Mesothelial cell of epicardium (in vitro differentiated cells): ENCODE measurements around the gene WDR26. TPM values are rescaled to one million over a fixed set of nuclear protein-coding genes. Genes with fewer than 3 reads are reported as not detected.
A peak's percentile ranks its signal among the peaks of the same experiment; 100 is the strongest.

Experiments
- DNase-seq, 2 experiments: peaks; one replicate each; pipeline ENCODE4 v3.0.0; 2021; ENCODE audit warnings: low spot score in 2 of 2; ENCODE audit not compliant: unreplicated experiment in 2 of 2
- H3K27ac Mint-ChIP-seq: 2 replicates; pipeline ENCODE4 v1.8.0; 2021; ENCODE audit warnings: mixed read lengths
- H3K27me3 Mint-ChIP-seq: 2 replicates; pipeline ENCODE4 v1.8.0; 2021; ENCODE audit warnings: low read depth, mixed read lengths
- H3K36me3 Mint-ChIP-seq: 2 replicates; pipeline ENCODE4 v1.8.0; 2021; ENCODE audit warnings: mixed read lengths
- H3K4me1 Mint-ChIP-seq: 2 replicates; pipeline ENCODE4 v1.8.0; 2021; ENCODE audit warnings: mixed read lengths
- H3K4me3 Mint-ChIP-seq: 2 replicates; pipeline ENCODE4 v1.8.0; 2021; ENCODE audit warnings: mild to moderate bottlenecking, moderate library complexity, mixed read lengths
- H3K9me3 Mint-ChIP-seq: 2 replicates; pipeline ENCODE4 v1.8.0; 2021; ENCODE audit warnings: mixed read lengths
- CTCF ChIP-seq: fragments of 200-600 bp; sonication (generic); IDR thresholded peaks from one replicate; pipeline ENCODE4 v1.5.0; 2021; ENCODE audit warnings: antibody characterized with exemption; ENCODE audit not compliant: unreplicated experiment
- total RNA-seq: library from RNA; stranded (reverse); gene quantifications from 3 replicates; pipeline ENCODE4 v1.2.1, GENCODE V29; 2021

Gene WDR26
- total RNA-seq, 1 donor from 2014 or later = 101 TPM

- H3K27me3 Mint-ChIP-seq = no peaks in the 10 kb centered on the region
- no peaks in the 10 kb centered on the region for H3K9me3 Mint-ChIP-seq
- no peak overlapping the region for H3K4me3 Mint-ChIP-seq
- peaks cover 9% of the 10 kb centered on the region for H3K4me1 Mint-ChIP-seq
- H3K36me3 Mint-ChIP-seq = peaks cover 21% of the 10 kb centered on the region
- H3K27ac Mint-ChIP-seq = peak overlapping the region; percentile 81
- TF ChIP-seq CTCF = no peak
- no peak for DNase-seq
Measured at GRCh38 chr1:224411766-224412165, 22.8 kb downstream of the WDR26 start.

DNA sequence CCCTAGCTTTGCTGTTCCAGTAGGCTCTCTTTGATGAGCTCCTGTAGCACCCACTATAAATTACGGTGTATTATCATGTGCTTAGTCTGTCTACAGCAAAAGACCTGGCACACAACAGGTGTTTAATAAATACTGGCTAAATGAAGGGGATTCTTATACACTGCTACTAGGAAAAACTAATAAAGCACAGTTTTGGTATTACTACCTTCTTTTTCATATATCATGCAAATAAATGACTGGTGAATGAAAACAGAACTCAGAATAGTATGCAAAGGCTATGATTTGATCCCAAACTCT lies 26.4 kb downstream of the WDR26 start:
- no peaks in the 10 kb centered on the region for H3K27me3 Mint-ChIP-seq
- no peak overlapping the region for H3K4me3 Mint-ChIP-seq
- no peaks in the 10 kb centered on the region for H3K9me3 Mint-ChIP-seq
- no peak for DNase-seq
- H3K4me1 Mint-ChIP-seq = peaks cover 16% of the 10 kb centered on the region
- H3K36me3 Mint-ChIP-seq = peaks cover 27% of the 10 kb centered on the region
- peak overlapping the region; percentile 21 for H3K27ac Mint-ChIP-seq
- no peak for TF ChIP-seq CTCF

GRCh38 chr1:224407571-224408293 lies 26.9 kb downstream of the WDR26 start:
- peaks cover 27% of the 10 kb centered on the region for H3K36me3 Mint-ChIP-seq

GRCh38 chr1:224406216-224406615 lies 28.4 kb downstream of the WDR26 start:
- no peak overlapping the region for H3K27ac Mint-ChIP-seq
- peaks cover 23% of the 10 kb centered on the region for H3K36me3 Mint-ChIP-seq

More at GRCh38 chr1:224407571-224408293, 26.9 kb downstream of the WDR26 start:
- no peaks in the 10 kb centered on the region for H3K27me3 Mint-ChIP-seq
- peaks cover 16% of the 10 kb centered on the region for H3K4me1 Mint-ChIP-seq
- no peaks in the 10 kb centered on the region for H3K9me3 Mint-ChIP-seq
- H3K27ac Mint-ChIP-seq = peak overlapping the region; percentile 21
- no peak for DNase-seq
- no peak overlapping the region for H3K4me3 Mint-ChIP-seq
- no peak for TF ChIP-seq CTCF

GRCh38 chr1:224405604-224405970 lies 29.0 kb downstream of the WDR26 start:
- H3K27me3 Mint-ChIP-seq = no peaks in the 10 kb centered on the region
- H3K9me3 Mint-ChIP-seq = no peaks in the 10 kb centered on the region
- DNase-seq = no peak
- H3K27ac Mint-ChIP-seq = no peak overlapping the region
- H3K36me3 Mint-ChIP-seq = peaks cover 28% of the 10 kb centered on the region
- TF ChIP-seq CTCF = no peak
- H3K4me3 Mint-ChIP-seq = no peak overlapping the region
- peaks cover 18% of the 10 kb centered on the region for H3K4me1 Mint-ChIP-seq

More at GRCh38 chr1:224406216-224406615, 28.4 kb downstream of the WDR26 start:
- TF ChIP-seq CTCF = no peak
- H3K9me3 Mint-ChIP-seq = no peaks in the 10 kb centered on the region
- no peak overlapping the region for H3K4me3 Mint-ChIP-seq
- H3K27me3 Mint-ChIP-seq = no peaks in the 10 kb centered on the region
- H3K4me1 Mint-ChIP-seq = peaks cover 14% of the 10 kb centered on the region
- no peak for DNase-seq
